Ovary (tissue), 9 donors: Measurements from ENCODE around the gene NANP. TPM values are rescaled to one million over a fixed set of nuclear protein-coding genes. Genes with fewer than 3 reads are reported as not detected.
A peak's percentile ranks its signal among the peaks of the same experiment; 100 is the strongest.

ENCODE experiments used
- DNase-seq, 5 donors: peaks; one replicate each; pipeline ENCODE4 v3.0.0-alpha.2; 2019 to 2020
- H3K27ac ChIP-seq, 2 donors: fragments of 200-600 bp; one replicate each; pipeline versions ENCODE4 v1.5.1 to v1.8.0; 2019 to 2022
- H3K27me3 ChIP-seq: fragments of 200-600 bp; one replicate; pipeline ENCODE4 v1.8.0; 2022
- H3K36me3 ChIP-seq: fragments of 200-600 bp; sonication (generic); one replicate; pipeline ENCODE4 v1.5.1; 2019
- H3K4me1 ChIP-seq: one replicate; pipeline ENCODE4 v1.8.1; 2013; ENCODE audit warnings: mild to moderate bottlenecking, moderate library complexity; ENCODE audit not compliant: insufficient read depth
- H3K4me3 ChIP-seq: fragments of 200-600 bp; sonication (generic); one replicate; pipeline ENCODE4 v1.5.1; 2017
- H3K9me3 ChIP-seq, 2 donors: fragments of 200-600 bp in 1 of 2; sonication (generic) in 1 of 2; one replicate each; pipeline versions ENCODE4 v1.5.1 to v1.8.1; 2013 to 2019; ENCODE audit warnings: mild to moderate bottlenecking in 1 of 2, moderate library complexity in 1 of 2
- CTCF ChIP-seq, 3 donors: fragments of 450-650 bp in 2 of 3; fragments of 200-600 bp in 1 of 3; IDR thresholded peaks; one replicate each; pipeline versions ENCODE4 v1.5.1 to v1.8.0; 2016 to 2022; ENCODE audit warnings: antibody characterized with exemption in 3 of 3, mild to moderate bottlenecking in 1 of 3
- EP300 ChIP-seq: sonication (generic); formaldehyde crosslinking; IDR thresholded peaks from one replicate; pipeline ENCODE4 v1.6.1; 2017; ENCODE audit warnings: antibody characterized with exemption
- POLR2A ChIP-seq: fragments of 450-650 bp; IDR thresholded peaks from one replicate; pipeline ENCODE4 v1.6.1; 2017; ENCODE audit warnings: antibody characterized with exemption, mild to moderate bottlenecking, moderate library complexity
- WGBS, 3 donors: extraction: QIAGEN DNeasy Blood & Tissue Kit in 1 of 3; methylation state at CpG; one replicate each; pipeline versions ENCODE4 v1.1.5 to v1.1.7; 2013 to 2017; 5-methylcytosine and 5-hydroxymethylcytosine counted together
- intact Hi-C, 4 donors: fragments of 100-400 bp; cut with DNase I; formaldehyde crosslinking; loops; one replicate each; pipeline versions ENCODE4 v1.11.0 to v1.15.1; 2022 to 2023
- polyA plus RNA-seq, 2 donors: library from polyadenylated mRNA; stranded (reverse); fragments of 200-250 nt in 1 of 2; fragments of 350-450 nt in 1 of 2; fragmentation: Illumina TruSeq in 1 of 2; extraction: RNeasy Lipid Tissue Mini Kit (QIAGEN cat#74804) in 1 of 2; gene quantifications; one replicate each; pipeline ENCODE4 v1.2.3, GENCODE V29; 2013 to 2014
- total RNA-seq, 7 donors: library from RNA; depleted of rRNA in 2 of 7; stranded (reverse); fragments of >200 nt in 2 of 7; fragmentation: NEBNext Ultra II Directional in 3 of 7; extraction: Animal tissue kit (Norgen Biotek cat#: 25700) in 3 of 7; gene quantifications; one replicate each; pipeline versions ENCODE4 v1.1.0 to v1.2.4, GENCODE V29; 2016 to 2023
- donor health status: DM: no; HTN: no; CAD: no; lungs with moderate emphysema.
- donor health status: DM: no; HTN: no; CAD: no.
- donor health status: Bipolar disorder and iron deficiency.
- donor health status: DM: yes; HTN: yes; CAD: no.
- donor health status: DM: no; HTN: no; CAD: no.
- donor health status: DM: yes; HTN: yes; CAD: no.

The NANP gene
- total and polyA plus RNA-seq, 9 donors: 1.9 to 8.1 (median 4.9) TPM

GRCh38 chr20:25579081-25579770, 44.6 kb downstream of the NANP start:
- Histone ChIP-seq H3K4me3 (no peak overlapping the region), H3K4me1 (peaks cover 11% of the 10 kb centered on the region), H3K27me3 (no peaks in the 10 kb centered on the region), H3K27ac (no peak overlapping the region), H3K36me3 (no peaks in the 10 kb centered on the region), H3K9me3 (no peaks in the 10 kb centered on the region)
- no peak for TF ChIP-seq CTCF (IDR thresholded peaks at IDR 0.05)
- TF ChIP-seq POLR2A: no peak
- TF ChIP-seq EP300: no peak
- peak in 2 of 5 donors; percentile 30 to 50 for DNase-seq
- intact Hi-C loops: no loop called here
- 48 to 54% (median 52%) methylated on average over 11 of the region's 11 CpGs for WGBS, 3 donors

- Histone ChIP-seq H3K27me3 (no peaks in the 10 kb centered on the region), H3K9me3 (no peaks in the 10 kb centered on the region), H3K36me3 (no peaks in the 10 kb centered on the region), H3K27ac (no peak overlapping the region), H3K4me3 (no peak overlapping the region), H3K4me1 (peaks cover 13% of the 10 kb centered on the region)
- TF ChIP-seq CTCF (IDR thresholded peaks at IDR 0.05) (no peak), EP300 (no peak), POLR2A (no peak)
- peak in 1 of 5 donors; percentile 50 for DNase-seq
- intact Hi-C loops: no loop called here
- WGBS, 3 donors: 62 to 71% (median 66%) methylated on average over 16 of the region's 16 CpGs
Measured at GRCh38 chr20:25576783-25577530, 46.9 kb downstream of the NANP start.

GRCh38 chr20:25574411-25574810, 49.4 kb downstream of the NANP start:
- DNase-seq: peak in 1 of 5 donors; percentile 27
- Histone ChIP-seq H3K36me3 (no peaks in the 10 kb centered on the region), H3K4me3 (no peak overlapping the region), H3K4me1 (peaks cover 14% of the 10 kb centered on the region), H3K27me3 (no peaks in the 10 kb centered on the region), H3K27ac (peak overlapping the region in 1 of 2 donors; percentile 64), H3K9me3 (no peaks in the 10 kb centered on the region)
- TF ChIP-seq CTCF (IDR thresholded peaks at IDR 0.05) (no peak), EP300 (no peak), POLR2A (no peak)
- intact Hi-C loops: no loop called here
- 67 to 78% (median 70%) methylated on average over 3 of the region's 3 CpGs for WGBS, 3 donors

- H3K4me3 ChIP-seq: no peak overlapping the region
- peaks cover 9% of the 10 kb centered on the region for H3K4me1 ChIP-seq
- H3K27ac ChIP-seq: peak overlapping the region in 1 of 2 donors; percentile 64
- WGBS, 3 donors: 27 to 53% (median 29%) methylated on average over 6 of the region's 6 CpGs
- intact Hi-C loops: no loop called here
- no peak for TF ChIP-seq CTCF (IDR thresholded peaks at IDR 0.05)
- no peak for TF ChIP-seq POLR2A
- no peak for TF ChIP-seq EP300
- H3K9me3 ChIP-seq: no peaks in the 10 kb centered on the region
- H3K27me3 ChIP-seq: no peaks in the 10 kb centered on the region
- peak in 4 of 5 donors; percentile 32 to 44 (median 36) for DNase-seq
- H3K36me3 ChIP-seq: no peaks in the 10 kb centered on the region
Measured at GRCh38 chr20:25573288-25574251, 50.2 kb downstream of the NANP start.
